Stimulated activated naive CD8-positive, alpha-beta T cell treated with anti-CD3 and anti-CD28 coated beads, Interleukin-15, amount 100 ng/mL, for 72 hours (primary cell): ENCODE results near the gene RWDD3.

Experiments
- ATAC-seq: fragments of 150-1000 bp; cut with Tn5 transposase; 2 replicates; pipeline ENCODE4 v1.10.0; 2021; ENCODE audit warnings: mild to moderate bottlenecking, moderate library complexity
- DNase-seq, 2 donors: peaks; one replicate each; pipeline ENCODE4 v3.0.0; 2021 to 2022
- H3K27ac Mint-ChIP-seq, 2 donors: one replicate each; pipeline ENCODE4 v1.8.0; 2022; ENCODE audit warnings: mild to moderate bottlenecking in 2 of 2, mixed read lengths in 2 of 2, moderate library complexity in 2 of 2
- H3K27me3 Mint-ChIP-seq: one replicate; pipeline ENCODE4 v1.8.0; 2022; ENCODE audit warnings: mixed read lengths
- H3K4me1 Mint-ChIP-seq: one replicate; pipeline ENCODE4 v1.8.0; 2022; ENCODE audit warnings: mild to moderate bottlenecking, mixed read lengths
- H3K4me3 Mint-ChIP-seq, 2 donors: one replicate each; pipeline ENCODE4 v1.8.0; 2022; ENCODE audit warnings: mild to moderate bottlenecking in 2 of 2, mixed read lengths in 2 of 2, moderate library complexity in 1 of 2
- H3K9me3 Mint-ChIP-seq, 2 donors: one replicate each; pipeline ENCODE4 v1.8.0; 2022; ENCODE audit warnings: mixed read lengths in 2 of 2

The RWDD3 gene

GRCh38 chr1:95287825-95288224 lies 53.8 kb downstream of the RWDD3 start:
- DNase-seq (no peak), ATAC-seq (no peak)
- Mint-ChIP-seq H3K27ac (no peak overlapping the region), H3K4me1 (no peaks in the 10 kb centered on the region), H3K4me3 (no peak overlapping the region), H3K27me3 (no peaks in the 10 kb centered on the region), H3K9me3 (no peaks in the 10 kb centered on the region)
